HG03432 (cell line): ENCODE results near the gene SP3.

Source experiments
- ATAC-seq: cut with Tn5 transposase; IDR thresholded peaks from one replicate; pipeline ENCODE4 v1.9.1; 2021; ENCODE audit warnings: mild to moderate bottlenecking, moderate library complexity; ENCODE audit not compliant: unreplicated experiment

The SP3 gene

GRCh38 chr2:173860566-173860965 is 104.6 kb downstream of the SP3 start:
- no peak for ATAC-seq

- ATAC-seq, result no peak
Observed at GRCh38 chr2:173860082-173860481, 105.1 kb downstream of the SP3 start.

GRCh38 chr2:173858291-173858731 is 106.9 kb downstream of the SP3 start:
- peak; percentile 76 for ATAC-seq
